HG03354 (cell line): Measurements from ENCODE around the gene VPS36.
"Not testable (repeated sequence)": the region's sequence is repeated elsewhere in the genome, so short reads cannot be mapped to it uniquely, and the experiment has no call there.

Source experiments
- ATAC-seq: cut with Tn5 transposase; IDR thresholded peaks from one replicate; pipeline ENCODE4 v1.9.1; 2021; ENCODE audit warnings: mild to moderate bottlenecking; ENCODE audit not compliant: unreplicated experiment, poor library complexity, severe bottlenecking

Gene VPS36, protein sequence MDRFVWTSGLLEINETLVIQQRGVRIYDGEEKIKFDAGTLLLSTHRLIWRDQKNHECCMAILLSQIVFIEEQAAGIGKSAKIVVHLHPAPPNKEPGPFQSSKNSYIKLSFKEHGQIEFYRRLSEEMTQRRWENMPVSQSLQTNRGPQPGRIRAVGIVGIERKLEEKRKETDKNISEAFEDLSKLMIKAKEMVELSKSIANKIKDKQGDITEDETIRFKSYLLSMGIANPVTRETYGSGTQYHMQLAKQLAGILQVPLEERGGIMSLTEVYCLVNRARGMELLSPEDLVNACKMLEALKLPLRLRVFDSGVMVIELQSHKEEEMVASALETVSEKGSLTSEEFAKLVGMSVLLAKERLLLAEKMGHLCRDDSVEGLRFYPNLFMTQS

GRCh38 chr13:52450012-52450792 lies at the start of gene VPS36:
TSS of gene VPS36 (minus strand) at chr13:52450634. CDS start at chr13:52450594, 40 bp downstream.
- peak; percentile 73 for ATAC-seq

DNA sequence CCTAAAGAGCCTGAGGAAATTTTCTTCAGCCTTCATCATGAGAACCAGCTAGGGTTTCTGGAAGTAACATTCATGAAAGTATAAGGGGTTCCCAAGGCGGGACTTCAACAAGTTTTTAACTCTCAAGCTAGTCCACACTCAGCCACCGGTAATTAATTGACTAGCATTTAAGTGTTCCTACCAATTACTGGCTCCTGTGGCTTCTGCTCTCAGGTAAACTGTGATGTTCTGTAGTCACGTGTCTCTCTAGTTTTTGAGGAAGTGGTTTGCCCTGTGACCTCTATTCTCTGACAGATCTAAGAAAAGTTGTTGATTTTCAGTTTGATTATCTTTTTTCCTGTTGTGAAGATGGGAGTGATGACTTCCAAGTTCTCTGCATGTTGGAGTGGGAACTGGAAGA lies 47.5 kb upstream of the VPS36 start:
- peak; percentile 71 for ATAC-seq

DNA sequence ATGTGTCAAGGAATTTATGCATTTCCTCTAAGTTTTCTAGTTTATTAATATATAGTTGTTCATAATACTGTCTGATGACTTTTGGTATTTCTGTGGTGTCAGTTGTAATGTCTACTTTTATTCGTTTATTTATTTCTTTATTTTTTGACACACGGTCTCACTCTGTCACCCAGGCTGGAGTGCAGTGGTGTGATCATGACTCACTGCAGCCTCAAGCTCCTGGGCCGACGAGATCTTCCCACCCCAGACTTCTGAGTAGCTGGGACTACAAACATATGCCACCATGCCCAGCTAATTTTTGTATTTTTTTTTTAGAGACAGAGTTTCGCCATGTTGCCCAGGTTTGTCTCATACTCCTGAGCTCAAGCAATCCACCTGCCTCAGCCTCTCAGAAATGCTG lies 43.8 kb upstream of the VPS36 start:
- ATAC-seq = not testable (repeated sequence)

- not testable (repeated sequence) for ATAC-seq
These were observed 40.6 kb upstream of the VPS36 start for GRCh38 chr13:52491015-52491414.

- not testable (repeated sequence) for ATAC-seq
These were observed 38.3 kb upstream of the VPS36 start for GRCh38 chr13:52488763-52489162.

GRCh38 chr13:52487078-52487477 lies 36.6 kb upstream of the VPS36 start:
- ATAC-seq = not testable (repeated sequence)

DNA sequence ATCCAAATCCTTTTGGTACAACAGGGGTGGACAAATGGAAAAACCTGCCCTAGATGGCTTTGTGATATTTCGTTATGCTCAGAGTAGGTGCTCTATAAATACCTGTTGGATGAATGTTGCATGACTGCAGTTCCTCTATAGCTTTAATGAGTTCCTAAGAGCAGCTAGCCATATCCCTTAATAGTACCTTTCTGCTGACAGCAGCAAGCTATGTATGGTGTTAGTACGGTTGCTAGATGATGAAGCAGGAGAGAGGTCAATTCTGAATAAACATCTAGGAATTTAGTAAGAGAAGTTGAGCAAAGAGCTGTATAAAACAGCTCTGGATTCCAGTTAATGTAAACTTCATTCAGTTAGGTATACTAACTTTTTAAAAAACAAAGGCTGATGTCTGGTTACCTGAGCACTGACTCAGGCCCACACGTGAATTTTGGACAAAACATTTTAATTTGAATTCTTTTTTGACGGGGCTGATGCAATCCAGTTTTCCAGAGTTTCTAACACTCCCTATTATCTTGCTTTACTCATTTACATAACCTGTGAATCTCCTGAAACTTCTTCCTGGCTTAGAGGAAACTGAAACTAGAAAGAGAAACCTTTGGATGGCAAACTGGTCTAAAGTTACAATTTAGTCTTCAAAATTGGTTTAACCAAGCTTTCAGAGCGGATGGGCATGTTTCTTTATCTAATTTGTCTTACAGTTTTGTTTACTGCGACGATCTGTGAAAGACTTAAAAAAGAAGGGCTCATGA lies 30.4 kb upstream of the VPS36 start:
- ATAC-seq = not testable (repeated sequence)

DNA sequence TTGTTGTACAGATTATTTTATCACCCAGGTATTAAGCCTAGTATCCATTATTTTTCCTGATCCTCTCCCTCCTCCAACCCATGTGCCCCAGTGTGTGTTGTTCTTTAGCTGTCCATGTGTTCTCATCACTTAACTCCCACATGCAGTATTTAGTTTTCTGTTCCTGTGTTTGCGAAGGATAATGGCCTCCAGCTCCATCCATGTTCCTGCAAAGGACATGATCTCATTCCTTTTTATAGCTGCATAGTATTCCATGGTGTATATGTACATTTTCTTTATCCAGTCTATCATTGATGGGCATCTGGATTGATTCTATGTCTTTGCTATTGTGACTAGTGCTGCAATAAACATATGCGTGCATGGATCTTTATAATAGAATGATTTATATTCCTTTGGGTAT lies 18.1 kb upstream of the VPS36 start:
- ATAC-seq = not testable (repeated sequence)

- no peak for ATAC-seq
These were observed 13.1 kb upstream of the VPS36 start for GRCh38 chr13:52463526-52463925.

GRCh38 chr13:52461265-52461664 lies 10.8 kb upstream of the VPS36 start:
- no peak for ATAC-seq

DNA sequence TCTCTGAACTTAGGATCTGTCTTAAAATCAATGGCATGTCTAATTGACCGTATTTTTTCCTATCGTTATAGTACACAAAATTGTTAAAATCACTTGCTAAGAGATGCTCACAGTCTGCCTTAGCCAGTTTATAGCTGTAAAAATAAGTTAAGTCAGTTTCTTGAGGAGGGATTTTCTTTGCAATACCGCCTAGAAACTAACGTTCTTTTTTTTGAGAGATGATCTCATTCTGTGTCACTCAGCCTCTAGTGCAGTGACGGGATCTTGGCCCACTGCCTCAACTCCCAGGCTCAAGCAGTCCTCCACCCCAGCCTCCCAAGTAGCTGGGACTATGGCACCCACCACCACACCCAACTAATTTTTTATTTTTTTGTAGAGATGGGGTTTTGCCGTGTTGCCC lies 9.2 kb upstream of the VPS36 start:
- no peak for ATAC-seq

DNA sequence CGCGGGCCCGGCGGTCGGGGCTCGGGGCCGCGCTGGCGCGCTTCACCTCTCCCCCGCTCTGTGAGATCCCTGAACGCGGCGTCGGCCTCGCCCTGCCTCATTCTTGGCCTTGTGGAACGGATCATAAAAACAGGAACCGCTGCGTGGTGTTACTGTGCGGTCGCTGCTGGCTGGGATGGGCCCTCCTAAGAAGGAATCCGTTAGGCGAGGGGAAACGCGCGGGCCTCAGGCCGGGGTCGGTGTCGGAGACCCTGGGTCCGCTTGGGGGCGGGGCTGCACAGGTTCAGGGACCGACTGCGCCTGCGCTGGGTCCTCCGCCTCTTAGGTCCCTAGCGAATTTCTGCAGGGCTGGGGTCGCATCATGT lies 5.2 kb upstream of the VPS36 start:
- peak; percentile 40 for ATAC-seq

DNA sequence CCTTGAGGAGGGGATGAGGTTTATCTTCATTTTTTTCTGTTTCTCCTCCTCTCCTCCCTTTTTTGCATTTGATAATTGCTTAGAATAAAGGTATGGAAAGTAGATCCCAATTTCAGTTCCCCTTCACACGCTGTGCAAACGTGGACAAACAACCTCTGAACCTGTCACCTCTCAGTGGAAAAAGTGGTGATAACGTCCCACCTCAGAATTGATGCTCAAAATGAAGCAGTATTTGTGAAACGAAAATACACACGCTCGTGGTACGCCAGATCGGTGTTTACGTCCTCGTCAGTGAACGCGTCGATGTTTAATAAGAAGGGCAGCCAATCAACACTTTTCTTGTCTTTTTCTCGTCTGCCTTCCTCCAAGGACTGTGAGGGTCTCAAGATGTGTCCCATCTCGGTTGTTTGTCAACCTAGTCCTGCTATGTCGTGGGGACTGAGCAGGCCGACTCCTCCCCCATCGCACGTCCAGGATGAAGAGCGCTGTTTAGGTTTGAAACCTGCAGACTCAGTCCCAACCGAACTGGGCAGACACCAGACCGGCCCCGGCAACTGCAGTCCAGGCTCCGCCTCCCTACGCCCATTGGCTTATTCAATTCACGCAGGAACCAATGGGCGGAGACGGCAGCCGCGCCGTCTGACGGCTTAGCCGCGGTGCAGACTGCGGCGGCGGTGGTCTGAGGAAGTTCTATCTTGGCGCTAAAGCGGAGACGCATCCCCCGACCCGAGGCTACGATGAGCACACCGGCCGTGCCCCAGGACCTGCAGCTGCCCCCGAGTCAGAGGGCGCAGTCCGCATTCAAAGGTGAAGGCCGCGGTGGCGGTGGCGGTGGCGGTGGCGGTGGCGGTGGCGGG lies 4.6 kb upstream of the VPS36 start, which contains the start of gene CKAP2:
Gene CKAP2, plus strand, starts transcription at position 659 of the 857 bp plus-strand sequence. Its CDS starts 79 bp downstream, at position 738.
- peak; percentile 78 for ATAC-seq

GRCh38 chr13:52454459-52454819 lies 4.0 kb upstream of the VPS36 start:
- ATAC-seq = peak; percentile 41

- ATAC-seq = no peak
These were observed 2.0 kb upstream of the VPS36 start for GRCh38 chr13:52452470-52452869.

- ATAC-seq = no peak
These were observed 836 bp upstream of the VPS36 start for GRCh38 chr13:52451135-52451804.

- no peak for ATAC-seq
These were observed 321 bp upstream of the VPS36 start for GRCh38 chr13:52450793-52451116.

DNA sequence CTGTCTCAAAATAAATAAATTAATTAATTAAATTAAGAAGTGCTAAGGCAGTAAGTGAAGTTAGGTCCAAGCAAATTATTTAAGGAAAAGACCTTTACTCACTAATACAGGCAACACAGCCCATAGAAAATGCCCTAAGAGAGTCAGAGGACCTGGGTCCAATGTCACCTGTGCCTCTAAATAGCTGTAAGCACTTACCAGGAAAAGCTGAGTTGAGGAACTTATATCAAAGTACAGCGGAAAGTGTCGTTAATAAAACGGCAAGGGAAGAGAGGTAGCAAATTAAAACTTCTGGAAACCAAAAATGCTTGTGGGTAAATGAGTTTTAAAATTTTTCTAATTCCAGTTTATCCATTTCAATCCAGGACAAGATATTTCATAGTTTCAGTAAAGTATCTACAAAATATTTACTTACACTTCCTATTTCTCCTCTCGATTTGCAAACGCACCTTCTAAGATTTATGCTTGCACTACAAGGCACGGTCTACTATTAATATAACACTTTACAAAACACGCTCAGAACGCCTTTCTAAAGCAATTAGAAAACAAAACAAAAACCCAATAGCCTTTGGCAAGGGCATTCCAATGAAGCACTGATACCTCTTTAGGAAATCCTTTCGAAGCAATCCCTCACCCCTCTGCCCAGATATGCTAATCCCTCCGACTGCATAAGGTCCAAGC lies 963 bp downstream of the VPS36 start:
- no peak for ATAC-seq
